Stomach (tissue), 4 donors: ENCODE measurements around the gene NPFF.

Source experiments
- CTCF ChIP-seq, 7 experiments: fragments of 450-650 bp in 4 of 7; fragments of 200-600 bp in 3 of 7; sonication (generic) in 3 of 7; IDR thresholded peaks; one replicate each; pipeline ENCODE4 v1.5.1; 2016 to 2019; ENCODE audit warnings: antibody characterized with exemption in 7 of 7, control low read depth in 2 of 7, mild to moderate bottlenecking in 1 of 7
- EP300 ChIP-seq: sonication (generic); formaldehyde crosslinking; IDR thresholded peaks from one replicate; pipeline ENCODE4 v1.6.1; 2017; ENCODE audit warnings: antibody characterized with exemption
- POLR2A ChIP-seq, 4 donors: fragments of 450-650 bp; IDR thresholded peaks; one replicate each; pipeline ENCODE4 v1.6.1; 2016; ENCODE audit warnings: antibody characterized with exemption in 4 of 4, control low read depth in 2 of 4, mild to moderate bottlenecking in 1 of 4, moderate library complexity in 1 of 4

GRCh38 chr12:53505086-53505485, 2.2 kb downstream of the NPFF start:
- TF ChIP-seq EP300 (no peak), CTCF (IDR thresholded peaks at IDR 0.05) (no peak), POLR2A (IDR thresholded peaks at IDR 0.05) (no peak)
